ENCODE results near the gene CACNA1S. TPM values are rescaled to one million over a fixed set of nuclear protein-coding genes. Genes with fewer than 3 reads are reported as not detected.

The CACNA1S gene
- total and polyA plus RNA-seq, 2 experiments from 2014 or later: not detected

DNA sequence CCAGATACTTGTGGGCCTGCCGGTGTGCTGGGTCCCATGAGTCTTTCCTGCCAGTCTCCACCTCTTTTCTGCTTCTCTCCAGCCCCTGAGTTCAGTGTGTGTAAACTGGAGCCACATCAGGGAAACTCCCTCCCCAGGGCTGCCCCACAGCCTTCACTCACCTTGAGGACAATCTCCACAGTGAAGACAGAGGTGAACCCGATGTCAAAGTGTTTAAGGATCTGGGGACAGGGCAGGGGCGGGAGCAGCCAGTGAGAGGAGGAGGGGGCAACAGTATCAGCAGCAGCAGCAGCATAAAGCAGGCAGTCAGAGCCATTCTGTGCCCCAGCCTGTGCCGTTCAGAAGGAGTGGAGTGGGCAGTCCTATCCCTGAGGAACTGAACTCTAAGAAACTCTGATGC, 43.2 kb downstream of the CACNA1S start:
- no peak overlapping the region for H3K9ac ChIP-seq
- in situ Hi-C loops (cut with MboI): no loop called here
- no peaks in the 10 kb centered on the region for H3K9me2 ChIP-seq (ENCODE audit: insufficient read depth)
- no peaks in the 10 kb centered on the region for H4K20me1 ChIP-seq (ENCODE audit: insufficient read depth)
- no peak overlapping the region for H3K4me2 ChIP-seq (ENCODE audit: unreplicated experiment)
- WGBS, 2 experiments (ENCODE audit: low coverage in 1 of 2, low lambda C conversion rate in 2 of 2, missing lambda C conversion rate in 2 of 2): 27 to 31% methylated on average over 4 of the region's 4 CpGs
- TF ChIP-seq EZH2phosphoT487 (IDR thresholded peaks at IDR 0.05; ENCODE audit: insufficient read depth, low read depth) (no peak), EZH2 (IDR thresholded peaks at IDR 0.05; ENCODE audit: insufficient read depth, poor library complexity, severe bottlenecking) (no peak)
- H2AFZ ChIP-seq: no peak overlapping the region
- H3K36me3 ChIP-seq (ENCODE audit: low read depth): no peaks in the 10 kb centered on the region
- DNase-seq: no peak
- no peak overlapping the region for H3K27ac ChIP-seq
- no peaks in the 10 kb centered on the region for H3F3A ChIP-seq (ENCODE audit: insufficient read depth)
- peaks cover 68% of the 10 kb centered on the region for H3K27me3 ChIP-seq (replicated peaks; ENCODE audit: insufficient read depth)
- H3K79me2 ChIP-seq (ENCODE audit: insufficient read depth): no peaks in the 10 kb centered on the region
- no peaks in the 10 kb centered on the region for H3K9me3 ChIP-seq (ENCODE audit: low read depth)
- H3K4me1 ChIP-seq (ENCODE audit: insufficient read depth): no peaks in the 10 kb centered on the region
- H3K4me3 ChIP-seq: no peak overlapping the region

DNA sequence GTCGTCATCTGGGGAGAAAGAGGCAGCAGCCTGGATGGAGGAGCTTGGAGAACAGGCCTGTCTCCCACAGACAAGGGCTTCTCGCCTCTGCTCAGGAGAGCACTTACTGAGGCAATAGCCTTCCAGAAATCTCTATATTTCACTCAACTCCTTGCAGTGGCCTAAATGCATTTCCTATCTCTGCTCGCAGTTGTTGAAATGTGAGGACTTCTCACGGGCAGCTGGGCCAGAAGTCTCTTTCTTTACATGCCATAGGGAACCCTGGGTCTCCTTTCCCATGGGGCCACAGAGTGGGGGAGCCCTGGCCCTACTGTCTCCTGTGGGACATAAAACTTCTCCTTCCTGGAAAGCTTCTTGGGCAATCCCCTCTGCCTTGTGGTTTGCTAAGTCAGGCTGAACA, 45.2 kb downstream of the CACNA1S start:
- no peaks in the 10 kb centered on the region for H3K36me3 ChIP-seq (ENCODE audit: low read depth)
- H3K4me3 ChIP-seq: no peak overlapping the region
- WGBS, 2 experiments (ENCODE audit: low coverage in 1 of 2, low lambda C conversion rate in 2 of 2, missing lambda C conversion rate in 2 of 2): 49 to 52% methylated on average over 4 of the region's 4 CpGs
- TF ChIP-seq EZH2 (IDR thresholded peaks at IDR 0.05; ENCODE audit: insufficient read depth, poor library complexity, severe bottlenecking): no peak
- TF ChIP-seq EZH2phosphoT487 (IDR thresholded peaks at IDR 0.05; ENCODE audit: insufficient read depth, low read depth): no peak
- no peaks in the 10 kb centered on the region for H3F3A ChIP-seq (ENCODE audit: insufficient read depth)
- no peaks in the 10 kb centered on the region for H3K9me3 ChIP-seq (ENCODE audit: low read depth)
- no peak overlapping the region for H3K27ac ChIP-seq
- no peaks in the 10 kb centered on the region for H4K20me1 ChIP-seq (ENCODE audit: insufficient read depth)
- no peaks in the 10 kb centered on the region for H3K9me2 ChIP-seq (ENCODE audit: insufficient read depth)
- H3K4me2 ChIP-seq (ENCODE audit: unreplicated experiment): no peak overlapping the region
- in situ Hi-C loops (cut with MboI): no loop called here
- H3K79me2 ChIP-seq (ENCODE audit: insufficient read depth): no peaks in the 10 kb centered on the region
- no peak for DNase-seq
- no peaks in the 10 kb centered on the region for H3K4me1 ChIP-seq (ENCODE audit: insufficient read depth)
- H3K27me3 ChIP-seq (replicated peaks; ENCODE audit: insufficient read depth): peaks cover 64% of the 10 kb centered on the region
- no peak overlapping the region for H3K9ac ChIP-seq
- H2AFZ ChIP-seq: no peak overlapping the region

DNA sequence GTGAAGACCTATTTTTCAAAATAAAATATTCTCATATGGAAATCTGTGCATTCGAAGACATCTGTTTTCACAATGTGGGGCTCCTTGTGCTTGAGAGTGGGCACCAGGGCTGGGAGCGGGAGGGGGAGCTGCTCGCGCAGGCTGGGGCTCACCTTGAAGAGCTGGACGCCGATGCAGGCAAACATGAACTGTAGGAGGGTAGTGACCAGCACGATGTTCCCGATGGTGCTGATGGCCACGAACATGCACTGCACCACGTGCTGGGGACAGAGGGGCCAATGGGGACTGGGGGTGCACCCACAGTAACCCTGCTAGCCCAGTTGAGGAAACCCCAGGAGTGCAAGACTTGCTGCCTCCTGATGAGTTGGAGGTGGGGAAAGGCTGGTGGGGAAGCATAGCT, 46.5 kb downstream of the CACNA1S start:
- peaks cover 54% of the 10 kb centered on the region for H3K27me3 ChIP-seq (replicated peaks; ENCODE audit: insufficient read depth)
- H3K36me3 ChIP-seq (ENCODE audit: low read depth): no peaks in the 10 kb centered on the region
- no peaks in the 10 kb centered on the region for H3K9me3 ChIP-seq (ENCODE audit: low read depth)
- no peaks in the 10 kb centered on the region for H4K20me1 ChIP-seq (ENCODE audit: insufficient read depth)
- no peaks in the 10 kb centered on the region for H3K4me1 ChIP-seq (ENCODE audit: insufficient read depth)
- no peak overlapping the region for H3K27ac ChIP-seq
- H3K79me2 ChIP-seq (ENCODE audit: insufficient read depth): no peaks in the 10 kb centered on the region
- no peaks in the 10 kb centered on the region for H3F3A ChIP-seq (ENCODE audit: insufficient read depth)
- no peaks in the 10 kb centered on the region for H3K9me2 ChIP-seq (ENCODE audit: insufficient read depth)
- no peak for DNase-seq
- WGBS, 2 experiments (ENCODE audit: low coverage in 1 of 2, low lambda C conversion rate in 2 of 2, missing lambda C conversion rate in 2 of 2): 68% methylated on average over 10 of the region's 10 CpGs
- no peak overlapping the region for H2AFZ ChIP-seq
- H3K4me2 ChIP-seq (ENCODE audit: unreplicated experiment): no peak overlapping the region
- TF ChIP-seq EZH2phosphoT487 (IDR thresholded peaks at IDR 0.05; ENCODE audit: insufficient read depth, low read depth) (no peak), EZH2 (IDR thresholded peaks at IDR 0.05; ENCODE audit: insufficient read depth, poor library complexity, severe bottlenecking) (no peak)
- in situ Hi-C loops (cut with MboI): no loop called here
- H3K9ac ChIP-seq: no peak overlapping the region
- no peak overlapping the region for H3K4me3 ChIP-seq

DNA sequence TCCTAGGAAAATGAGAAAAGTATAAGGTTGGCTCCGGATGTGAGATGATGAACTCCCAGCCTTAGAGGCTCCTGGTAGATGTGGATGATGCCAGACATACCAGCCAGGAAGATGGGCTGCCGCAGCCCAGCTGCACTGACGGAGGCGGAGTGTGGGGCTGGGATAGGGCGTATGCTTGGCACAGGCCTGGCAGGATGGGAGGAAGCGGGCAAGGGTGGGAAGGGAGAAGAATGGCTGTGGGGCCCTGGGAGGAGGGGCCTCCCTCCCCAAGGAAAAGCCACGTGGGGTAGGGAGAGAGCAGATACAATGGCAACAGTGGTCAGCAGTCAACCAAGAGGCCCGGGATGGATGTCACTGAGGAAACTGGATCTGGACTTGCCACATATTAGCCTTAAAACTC, 47.4 kb downstream of the CACNA1S start:
- no peaks in the 10 kb centered on the region for H3F3A ChIP-seq (ENCODE audit: insufficient read depth)
- no peak overlapping the region for H3K27ac ChIP-seq
- H4K20me1 ChIP-seq (ENCODE audit: insufficient read depth): no peaks in the 10 kb centered on the region
- in situ Hi-C loops (cut with MboI): no loop called here
- H3K4me1 ChIP-seq (ENCODE audit: insufficient read depth): no peaks in the 10 kb centered on the region
- H3K79me2 ChIP-seq (ENCODE audit: insufficient read depth): no peaks in the 10 kb centered on the region
- H3K4me3 ChIP-seq: no peak overlapping the region
- TF ChIP-seq EZH2phosphoT487 (IDR thresholded peaks at IDR 0.05; ENCODE audit: insufficient read depth, low read depth) (no peak), EZH2 (IDR thresholded peaks at IDR 0.05; ENCODE audit: insufficient read depth, poor library complexity, severe bottlenecking) (no peak)
- H3K4me2 ChIP-seq (ENCODE audit: unreplicated experiment): no peak overlapping the region
- no peak overlapping the region for H3K9ac ChIP-seq
- H3K9me2 ChIP-seq (ENCODE audit: insufficient read depth): no peaks in the 10 kb centered on the region
- H3K9me3 ChIP-seq (ENCODE audit: low read depth): no peaks in the 10 kb centered on the region
- H2AFZ ChIP-seq: no peak overlapping the region
- DNase-seq: no peak
- peaks cover 45% of the 10 kb centered on the region for H3K27me3 ChIP-seq (replicated peaks; ENCODE audit: insufficient read depth)
- WGBS, 2 experiments (ENCODE audit: low coverage in 1 of 2, low lambda C conversion rate in 2 of 2, missing lambda C conversion rate in 2 of 2): 68 to 71% methylated on average over 8 of the region's 8 CpGs
- no peaks in the 10 kb centered on the region for H3K36me3 ChIP-seq (ENCODE audit: low read depth)

DNA sequence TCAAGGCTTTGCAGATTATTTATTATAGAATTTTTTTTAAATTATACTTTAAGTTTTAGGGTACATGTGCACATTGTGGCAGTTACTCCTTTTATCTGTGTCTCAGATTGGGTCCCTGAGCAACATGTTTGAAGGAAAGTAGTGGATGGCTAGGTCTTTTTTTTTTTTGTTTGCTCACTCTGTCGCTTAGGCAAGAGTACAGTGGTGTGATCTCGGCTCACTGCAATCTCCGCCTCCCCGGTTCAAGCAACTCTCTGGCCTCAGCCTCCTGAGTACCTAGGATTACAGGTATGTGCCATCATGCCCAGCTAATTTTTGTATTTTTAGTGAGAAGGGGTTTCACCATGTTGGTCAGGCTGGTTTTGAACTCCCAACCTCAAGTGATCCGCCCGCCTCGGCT, 49.1 kb downstream of the CACNA1S start:
- in situ Hi-C loops (cut with MboI): no loop called here
- Histone ChIP-seq H3K4me2 (ENCODE audit: unreplicated experiment) (no peak overlapping the region), H3K9me3 (ENCODE audit: low read depth) (no peaks in the 10 kb centered on the region), H3F3A (ENCODE audit: insufficient read depth) (no peaks in the 10 kb centered on the region), H3K79me2 (ENCODE audit: insufficient read depth) (no peaks in the 10 kb centered on the region), H3K27ac (no peak overlapping the region), H3K9ac (no peak overlapping the region), H3K36me3 (ENCODE audit: low read depth) (no peaks in the 10 kb centered on the region), H3K27me3 (replicated peaks; ENCODE audit: insufficient read depth) (peaks cover 37% of the 10 kb centered on the region), H2AFZ (no peak overlapping the region), H3K9me2 (ENCODE audit: insufficient read depth) (no peaks in the 10 kb centered on the region), H3K4me1 (ENCODE audit: insufficient read depth) (no peaks in the 10 kb centered on the region), H4K20me1 (ENCODE audit: insufficient read depth) (no peaks in the 10 kb centered on the region), H3K4me3 (no peak overlapping the region)
- no peak for DNase-seq
- 86 to 87% methylated on average over 7 of the region's 7 CpGs for WGBS, 2 experiments (ENCODE audit: low coverage in 1 of 2, low lambda C conversion rate in 2 of 2, missing lambda C conversion rate in 2 of 2)
- no peak for TF ChIP-seq EZH2 (IDR thresholded peaks at IDR 0.05; ENCODE audit: insufficient read depth, poor library complexity, severe bottlenecking)
- TF ChIP-seq EZH2phosphoT487 (IDR thresholded peaks at IDR 0.05; ENCODE audit: insufficient read depth, low read depth): no peak

Data from GM23248 (cell line).